PC-3 (cell line): Measurements from ENCODE around the gene ACTR1A.

Experiments used
- CTCF ChIP-seq: fragments of 300-600 bp; sonication (generic); conservative IDR thresholded peaks from 2 replicates; pipeline ENCODE4 v1.5.1; 2017; ENCODE audit warnings: antibody characterized with exemption, low read depth, mild to moderate bottlenecking, low read length
- EZH2 ChIP-seq: fragments of 300-600 bp; sonication (generic); IDR thresholded peaks from one replicate; pipeline ENCODE4 v1.6.1; 2017; ENCODE audit warnings: antibody characterized with exemption, mild to moderate bottlenecking, low read length; ENCODE audit not compliant: unreplicated experiment

GRCh38 chr10:102549549-102549948, 47.0 kb upstream of the ACTR1A start:
- no peak for TF ChIP-seq EZH2
- TF ChIP-seq CTCF: no peak
